ENCODE results near the gene APOL2. TPM values are rescaled to one million over a fixed set of nuclear protein-coding genes. Genes with fewer than 3 reads are reported as not detected.

APOL2 gene
- total RNA-seq, 2 donors from 2014 or later: 2.1 to 7.9 TPM

DNA sequence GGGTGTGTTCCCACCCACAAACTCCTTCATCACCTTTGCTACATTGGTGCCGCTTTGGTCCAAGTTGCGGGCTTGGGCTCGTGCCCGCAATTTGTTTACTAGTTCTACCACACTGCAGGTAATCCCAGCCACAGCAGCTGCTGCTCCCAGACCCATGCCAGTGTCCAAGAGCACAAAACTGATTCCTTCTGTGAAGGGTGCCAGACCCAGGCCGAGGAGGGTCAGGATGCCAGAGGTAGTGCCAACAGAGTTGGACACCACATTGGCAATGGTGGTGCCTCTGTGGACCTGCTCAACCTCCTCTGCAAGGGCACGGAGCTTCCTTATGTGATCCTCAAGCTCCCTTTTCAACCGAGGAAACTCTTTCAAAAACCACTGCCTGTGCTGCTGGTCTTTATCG is 11.5 kb downstream of the APOL2 start:
- 83 to 89% methylated on average over 7 to 8 of the region's 8 CpGs for WGBS, 2 experiments (ENCODE audit: insufficient coverage in 1 of 2, insufficient read length in 1 of 2)
- Mint-ChIP-seq H3K4me1 (peaks cover 23% of the 10 kb centered on the region), H3K27me3 (ENCODE audit: insufficient read depth) (no peaks in the 10 kb centered on the region), H3K27ac (no peak overlapping the region), H3K4me3 (no peak overlapping the region), H3K36me3 (ENCODE audit: low read depth) (no peaks in the 10 kb centered on the region), H3K9me3 (no peaks in the 10 kb centered on the region)
- TF ChIP-seq, protein P1, sequence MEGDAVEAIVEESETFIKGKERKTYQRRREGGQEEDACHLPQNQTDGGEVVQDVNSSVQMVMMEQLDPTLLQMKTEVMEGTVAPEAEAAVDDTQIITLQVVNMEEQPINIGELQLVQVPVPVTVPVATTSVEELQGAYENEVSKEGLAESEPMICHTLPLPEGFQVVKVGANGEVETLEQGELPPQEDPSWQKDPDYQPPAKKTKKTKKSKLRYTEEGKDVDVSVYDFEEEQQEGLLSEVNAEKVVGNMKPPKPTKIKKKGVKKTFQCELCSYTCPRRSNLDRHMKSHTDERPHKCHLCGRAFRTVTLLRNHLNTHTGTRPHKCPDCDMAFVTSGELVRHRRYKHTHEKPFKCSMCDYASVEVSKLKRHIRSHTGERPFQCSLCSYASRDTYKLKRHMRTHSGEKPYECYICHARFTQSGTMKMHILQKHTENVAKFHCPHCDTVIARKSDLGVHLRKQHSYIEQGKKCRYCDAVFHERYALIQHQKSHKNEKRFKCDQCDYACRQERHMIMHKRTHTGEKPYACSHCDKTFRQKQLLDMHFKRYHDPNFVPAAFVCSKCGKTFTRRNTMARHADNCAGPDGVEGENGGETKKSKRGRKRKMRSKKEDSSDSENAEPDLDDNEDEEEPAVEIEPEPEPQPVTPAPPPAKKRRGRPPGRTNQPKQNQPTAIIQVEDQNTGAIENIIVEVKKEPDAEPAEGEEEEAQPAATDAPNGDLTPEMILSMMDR (conservative IDR thresholded peaks at IDR 0.05): no peak
- Histone ChIP-seq H3K27me3 (ENCODE audit: control insufficient read depth, insufficient read depth, low read length, poor library complexity, severe bottlenecking) (no peaks in the 10 kb centered on the region), H3K4me3 (ENCODE audit: low read length) (no peak overlapping the region), H3K9ac (ENCODE audit: extremely low read depth, low read length, poor library complexity, severe bottlenecking) (no peak overlapping the region), H3K4me1 (ENCODE audit: control insufficient read depth, insufficient read depth, low read length) (no peaks in the 10 kb centered on the region), H3K27ac (ENCODE audit: low read depth, low read length) (no peak overlapping the region), H3K36me3 (ENCODE audit: control insufficient read depth, insufficient read depth, low read length) (no peaks in the 10 kb centered on the region), H3K9me3 (ENCODE audit: control insufficient read depth, low read length) (no peaks in the 10 kb centered on the region)
- no peak for DNase-seq

DNA sequence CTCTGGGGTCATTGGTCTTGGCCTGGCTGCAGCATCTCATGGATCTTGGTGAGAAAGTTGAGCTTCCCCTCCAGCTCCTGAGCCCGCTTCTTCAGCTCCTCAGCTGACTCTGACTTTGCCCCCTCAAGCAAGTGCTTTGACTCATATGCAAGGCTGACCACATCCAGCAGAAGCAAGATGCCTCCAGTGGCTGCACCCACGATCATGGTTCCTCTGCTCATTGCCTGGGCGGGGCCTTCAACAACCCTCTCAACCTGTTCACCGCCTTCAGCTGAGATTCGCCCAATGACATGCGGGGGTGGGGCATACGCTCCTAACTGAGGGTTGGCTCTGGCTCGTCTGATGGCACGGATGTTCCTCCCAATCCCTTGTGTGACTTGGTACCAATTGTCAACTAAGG is 11.9 kb downstream of the APOL2 start:
- TF ChIP-seq, protein P1 (conservative IDR thresholded peaks at IDR 0.05): no peak
- no peaks in the 10 kb centered on the region for H3K36me3 Mint-ChIP-seq (ENCODE audit: low read depth)

DNA sequence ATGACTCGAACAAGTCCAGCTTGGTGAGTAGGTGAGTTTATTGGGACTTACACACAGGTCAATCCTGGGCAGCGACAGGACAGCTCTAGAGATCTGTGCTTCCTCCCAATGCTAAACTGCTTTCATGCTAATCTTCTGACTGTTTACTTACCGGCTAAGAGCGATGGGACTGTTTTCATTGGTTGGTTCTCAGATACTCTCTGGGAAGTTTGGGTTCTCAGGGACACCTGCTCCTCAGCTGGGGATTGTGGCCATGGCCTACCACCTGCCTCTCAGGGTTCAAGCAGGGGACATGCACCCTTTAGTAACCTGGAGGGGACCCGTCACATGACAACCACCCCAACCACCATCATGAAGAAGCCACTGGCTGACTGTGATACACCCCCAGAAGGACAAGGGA is 13.1 kb downstream of the APOL2 start:
- H3K36me3 Mint-ChIP-seq (ENCODE audit: low read depth): no peaks in the 10 kb centered on the region
- no peak overlapping the region for H3K9ac ChIP-seq (ENCODE audit: extremely low read depth, low read length, poor library complexity, severe bottlenecking)
- TF ChIP-seq, protein P1 (conservative IDR thresholded peaks at IDR 0.05): no peak
- H3K9me3 Mint-ChIP-seq: no peaks in the 10 kb centered on the region
- H3K4me3 ChIP-seq (ENCODE audit: low read length): no peak overlapping the region
- H3K27ac ChIP-seq (ENCODE audit: low read depth, low read length): no peak overlapping the region
- no peaks in the 10 kb centered on the region for H3K36me3 ChIP-seq (ENCODE audit: control insufficient read depth, insufficient read depth, low read length)
- peaks cover 25% of the 10 kb centered on the region for H3K4me1 Mint-ChIP-seq
- no peak overlapping the region for H3K27ac Mint-ChIP-seq
- H3K9me3 ChIP-seq (ENCODE audit: control insufficient read depth, low read length): no peaks in the 10 kb centered on the region
- H3K4me3 Mint-ChIP-seq: no peak overlapping the region
- peaks cover 2% of the 10 kb centered on the region for H3K4me1 ChIP-seq (ENCODE audit: control insufficient read depth, insufficient read depth, low read length)
- WGBS, 2 experiments (ENCODE audit: insufficient coverage in 1 of 2, insufficient read length in 1 of 2): 89 to 93% methylated on average over 3 to 5 of the region's 5 CpGs
- no peaks in the 10 kb centered on the region for H3K27me3 Mint-ChIP-seq (ENCODE audit: insufficient read depth)
- DNase-seq: no peak
- no peaks in the 10 kb centered on the region for H3K27me3 ChIP-seq (ENCODE audit: control insufficient read depth, insufficient read depth, low read length, poor library complexity, severe bottlenecking)

More for the DNA sequence above, 11.9 kb downstream of the APOL2 start:
- no peaks in the 10 kb centered on the region for H3K9me3 Mint-ChIP-seq
- H3K4me3 Mint-ChIP-seq: no peak overlapping the region
- WGBS, 2 experiments (ENCODE audit: insufficient coverage in 1 of 2, insufficient read length in 1 of 2): 95 to 96% methylated on average over 9 of the region's 9 CpGs
- Histone ChIP-seq H3K27ac (ENCODE audit: low read depth, low read length) (no peak overlapping the region), H3K9me3 (ENCODE audit: control insufficient read depth, low read length) (no peaks in the 10 kb centered on the region), H3K36me3 (ENCODE audit: control insufficient read depth, insufficient read depth, low read length) (no peaks in the 10 kb centered on the region), H3K4me1 (ENCODE audit: control insufficient read depth, insufficient read depth, low read length) (no peaks in the 10 kb centered on the region), H3K27me3 (ENCODE audit: control insufficient read depth, insufficient read depth, low read length, poor library complexity, severe bottlenecking) (no peaks in the 10 kb centered on the region), H3K9ac (ENCODE audit: extremely low read depth, low read length, poor library complexity, severe bottlenecking) (no peak overlapping the region), H3K4me3 (ENCODE audit: low read length) (no peak overlapping the region)
- H3K4me1 Mint-ChIP-seq: peaks cover 23% of the 10 kb centered on the region
- H3K27ac Mint-ChIP-seq: no peak overlapping the region
- DNase-seq: no peak
- no peaks in the 10 kb centered on the region for H3K27me3 Mint-ChIP-seq (ENCODE audit: insufficient read depth)
